Endothelial cell of umbilical vein (primary cell): ENCODE measurements around the gene SYNPR. TPM values are rescaled to one million over a fixed set of nuclear protein-coding genes. Genes with fewer than 3 reads are reported as not detected.

Experiments
- BruUV-seq: library from RNA; stranded (reverse); fragments of 400-500 nt; replicated peaks from 2 replicates; lab custom pipeline; 2021; lab: Mats Ljungman, UMichigan
- CTCF ChIA-PET: fragments of 300-600, 350-600 bp; sonication (Branson Sonifier 250); formaldehyde crosslinking; loops from one replicate; lab custom pipeline; 2021; ENCODE audit warnings: antibody characterized with exemption, inconsistent platforms; lab: Charles Lee
- POLR2A ChIA-PET: fragments of 300-600, 350-600 bp; sonication (Branson Sonifier 250); formaldehyde crosslinking; loops from one replicate; lab custom pipeline; 2021; ENCODE audit warnings: antibody characterized with exemption, inconsistent platforms; lab: Charles Lee
- DNase-seq: peaks from one replicate; pipeline ENCODE4 v3.0.0-alpha.2; 2011; ENCODE audit warnings: low read depth, low spot score
- FAIRE-seq: peaks from 2 replicates; lab custom pipeline; 2011; peaks lifted over from hg19 to GRCh38; lab: Jason Lieb, UNC
- H2AFZ ChIP-seq: 2 replicates; pipeline ENCODE4 v1.6.0; 2012; ENCODE audit warnings: low read depth, low read length, control low read depth, inconsistent platforms
- H3K27ac ChIP-seq: 2 replicates; pipeline ENCODE4 v1.5.1; 2011; ENCODE audit warnings: low read depth, mild to moderate bottlenecking, control low read depth, low read length, moderate library complexity; ENCODE audit not compliant: insufficient read depth
- H3K27me3 ChIP-seq, 2 experiments: 2 replicates each; pipeline versions ENCODE4 v1.6.0 to v1.6.1; 2011; ENCODE audit warnings: low read length in 2 of 2, mixed read lengths in 1 of 2; ENCODE audit not compliant: control insufficient read depth in 2 of 2, insufficient read depth in 2 of 2
- H3K36me3 ChIP-seq, 2 experiments: 2 replicates in 1 of 2; 3 replicates in 1 of 2; pipeline ENCODE4 v1.5.1; 2011; ENCODE audit warnings: low read length in 2 of 2, mild to moderate bottlenecking in 1 of 2, moderate library complexity in 1 of 2; ENCODE audit not compliant: control insufficient read depth in 2 of 2, insufficient read depth in 2 of 2; ENCODE audit errors: extremely low read depth in 1 of 2
- H3K4me1 ChIP-seq: 3 replicates; pipeline ENCODE4 v1.5.1; 2011; ENCODE audit warnings: mild to moderate bottlenecking, low read length; ENCODE audit not compliant: control insufficient read depth, insufficient read depth; ENCODE audit errors: extremely low read depth
- H3K4me2 ChIP-seq: 2 replicates; pipeline ENCODE4 v1.6.1; 2011; ENCODE audit warnings: low read length, control low read depth, mixed read lengths; ENCODE audit not compliant: insufficient read depth
- H3K4me3 ChIP-seq, 3 experiments: fragments of 200-600 bp in 1 of 3; sonication (generic), shearing (Covaris generic) in 1 of 3; replicated peaks in 1 of 3; 2 replicates each; pipeline ENCODE4 v1.5.1; 2011 to 2016; ENCODE audit warnings: control low read depth in 3 of 3, low read length in 3 of 3, mild to moderate bottlenecking in 2 of 3, inconsistent platforms in 1 of 3, low read depth in 1 of 3, moderate library complexity in 1 of 3; ENCODE audit not compliant: insufficient read depth in 1 of 3
- H3K79me2 ChIP-seq: 2 replicates; pipeline ENCODE4 v1.6.0; 2012; ENCODE audit warnings: low read length, inconsistent platforms; ENCODE audit not compliant: control insufficient read depth, insufficient read depth
- H3K9ac ChIP-seq: replicated peaks from 2 replicates; pipeline ENCODE3; 2011; ENCODE audit warnings: low read length, control low read depth; ENCODE audit not compliant: insufficient read depth; ENCODE audit errors: extremely low read depth
- H3K9me1 ChIP-seq: replicated peaks from 3 replicates; pipeline ENCODE4 v1.6.0; 2011; ENCODE audit warnings: mild to moderate bottlenecking, low read length; ENCODE audit not compliant: control insufficient read depth, insufficient read depth; ENCODE audit errors: extremely low read depth
- H3K9me3 ChIP-seq: replicated peaks from 2 replicates; pipeline ENCODE4 v1.5.1; 2012; ENCODE audit warnings: low read length, inconsistent platforms; ENCODE audit not compliant: control insufficient read depth, insufficient read depth
- H4K20me1 ChIP-seq: replicated peaks from 2 replicates; pipeline ENCODE3; 2011; ENCODE audit warnings: mild to moderate bottlenecking, low read length; ENCODE audit not compliant: control insufficient read depth, insufficient read depth; ENCODE audit errors: extremely low read depth
- EZH2 ChIP-seq: IDR thresholded peaks from 2 replicates; pipeline ENCODE4 v1.6.1; 2012; ENCODE audit warnings: borderline replicate concordance, low read depth, mild to moderate bottlenecking, moderate library complexity, low read length, inconsistent platforms; ENCODE audit not compliant: severe bottlenecking
- FOS ChIP-seq: IDR thresholded peaks from 2 replicates; pipeline ENCODE4 v1.6.1; 2011; ENCODE audit warnings: mild to moderate bottlenecking, low read length, moderate library complexity, borderline replicate concordance; ENCODE audit not compliant: insufficient read depth
- GATA2 ChIP-seq: IDR thresholded peaks from 2 replicates; pipeline ENCODE4 v1.7.0; 2011; ENCODE audit warnings: low read depth, mild to moderate bottlenecking, moderate library complexity, mixed read lengths, low read length; ENCODE audit not compliant: insufficient read length, insufficient read depth
- JUN ChIP-seq: IDR thresholded peaks from 2 replicates; pipeline ENCODE4 v1.6.1; 2011; ENCODE audit warnings: borderline replicate concordance, low read depth; ENCODE audit not compliant: insufficient read length, insufficient read depth
- MYC ChIP-seq: IDR thresholded peaks from one replicate; pipeline ENCODE4 v1.6.1; 2011; ENCODE audit warnings: mild to moderate bottlenecking, low read depth, low read length
- POLR2A ChIP-seq: IDR thresholded peaks from 2 replicates; pipeline ENCODE4 v1.6.1; 2012; ENCODE audit warnings: low read depth, mild to moderate bottlenecking, control low read depth, low read length
- POLR2AphosphoS5 ChIP-seq: IDR thresholded peaks from 2 replicates; pipeline ENCODE4 v1.6.1; 2012; ENCODE audit warnings: low read depth, mild to moderate bottlenecking, control low read depth, low read length, moderate library complexity; ENCODE audit not compliant: insufficient read depth
- dilution Hi-C: fragments of 300-500 bp; cut with MboI; formaldehyde crosslinking; loops from one replicate; pipeline ENCODE4 v1.15.0; 2019; ENCODE audit warnings: low sequenced_read_pairs; ENCODE audit not compliant: extremely low pct_ligation_motif_present
- intact Hi-C: fragments of 100-400 bp; cut with micrococcal nuclease; formaldehyde crosslinking; loops from one replicate; pipeline ENCODE4 v1.10.0; 2022
- polyA plus RNA-seq, 4 experiments: library from polyadenylated mRNA; depleted of rRNA in 3 of 4; stranded (reverse) in 3 of 4; unstranded in 1 of 4; fragments of >200 nt; gene quantifications; 2 replicates each; pipeline versions ENCODE4 v1.2.1 to v1.2.3, GENCODE V29; 2011 to 2012; ENCODE audit warnings: missing spikeins in 1 of 4
- total RNA-seq: library from RNA; stranded (reverse); gene quantifications from 2 replicates; pipeline ENCODE4 v1.2.3, GENCODE V29; 2021
- TF ChIP-seq, protein P1 (sequence below), 2 donors: IDR thresholded peaks; 1 replicate in 1 of 2; 2 replicates in 1 of 2; pipeline ENCODE4 v1.5.1; 2011; ENCODE audit warnings: low read length in 2 of 2, mild to moderate bottlenecking in 2 of 2, moderate library complexity in 2 of 2, control low read depth in 1 of 2, inconsistent platforms in 1 of 2, low read depth in 1 of 2; ENCODE audit not compliant: insufficient read depth in 1 of 2; ENCODE audit errors: extremely low read depth in 1 of 2
- TF ChIP-seq, protein P2 (sequence below): IDR thresholded peaks from 2 replicates; pipeline ENCODE4 v1.6.1; 2011; ENCODE audit not compliant: insufficient read depth, insufficient read length

The SYNPR gene
- total and polyA plus RNA-seq, 2 donors (not counting 3 experiments of a cell fraction or from before 2014, with no cell fraction given): not detected

DNA sequence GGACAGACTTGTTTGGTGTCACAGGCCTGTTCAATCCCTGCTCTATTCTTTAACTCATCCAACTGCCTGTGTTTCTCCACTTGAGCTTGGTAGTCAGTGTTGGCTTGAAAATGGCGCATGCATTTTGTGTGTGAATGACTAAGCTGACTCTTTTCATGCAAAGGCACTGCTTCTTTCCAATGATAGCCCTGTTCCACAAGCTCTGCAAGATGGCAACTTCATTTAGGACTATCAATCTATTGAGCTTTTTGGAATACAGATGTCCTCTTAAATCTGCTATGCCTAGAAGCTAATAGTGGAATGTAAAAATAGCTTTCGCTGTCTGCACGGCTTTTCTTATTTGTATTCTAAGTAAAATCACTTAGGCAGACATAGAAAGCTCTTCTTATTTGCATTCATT, 33.6 kb upstream of the SYNPR start:
- dilution Hi-C loops (no loop called here), intact Hi-C loops (no loop called here)
- no TSS peak for BruUV-seq
- no peak for DNase-seq
- POLR2A ChIA-PET: no interaction called here
- H3K9me3 ChIP-seq: no peaks in the 10 kb centered on the region
- H3K9me1 ChIP-seq: no peaks in the 10 kb centered on the region
- no peak for FAIRE-seq
- no peaks in the 10 kb centered on the region for H4K20me1 ChIP-seq
- TF ChIP-seq POLR2AphosphoS5 (no peak), JUN (no peak), MYC (no peak)
- TF ChIP-seq, protein P1, sequence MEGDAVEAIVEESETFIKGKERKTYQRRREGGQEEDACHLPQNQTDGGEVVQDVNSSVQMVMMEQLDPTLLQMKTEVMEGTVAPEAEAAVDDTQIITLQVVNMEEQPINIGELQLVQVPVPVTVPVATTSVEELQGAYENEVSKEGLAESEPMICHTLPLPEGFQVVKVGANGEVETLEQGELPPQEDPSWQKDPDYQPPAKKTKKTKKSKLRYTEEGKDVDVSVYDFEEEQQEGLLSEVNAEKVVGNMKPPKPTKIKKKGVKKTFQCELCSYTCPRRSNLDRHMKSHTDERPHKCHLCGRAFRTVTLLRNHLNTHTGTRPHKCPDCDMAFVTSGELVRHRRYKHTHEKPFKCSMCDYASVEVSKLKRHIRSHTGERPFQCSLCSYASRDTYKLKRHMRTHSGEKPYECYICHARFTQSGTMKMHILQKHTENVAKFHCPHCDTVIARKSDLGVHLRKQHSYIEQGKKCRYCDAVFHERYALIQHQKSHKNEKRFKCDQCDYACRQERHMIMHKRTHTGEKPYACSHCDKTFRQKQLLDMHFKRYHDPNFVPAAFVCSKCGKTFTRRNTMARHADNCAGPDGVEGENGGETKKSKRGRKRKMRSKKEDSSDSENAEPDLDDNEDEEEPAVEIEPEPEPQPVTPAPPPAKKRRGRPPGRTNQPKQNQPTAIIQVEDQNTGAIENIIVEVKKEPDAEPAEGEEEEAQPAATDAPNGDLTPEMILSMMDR (IDR thresholded peaks at IDR 0.05; ENCODE audit: extremely low read depth in 1 of 2, insufficient read depth in 1 of 2, low read depth in 1 of 2, low read length in 2 of 2): no peak
- TF ChIP-seq, protein P2, sequence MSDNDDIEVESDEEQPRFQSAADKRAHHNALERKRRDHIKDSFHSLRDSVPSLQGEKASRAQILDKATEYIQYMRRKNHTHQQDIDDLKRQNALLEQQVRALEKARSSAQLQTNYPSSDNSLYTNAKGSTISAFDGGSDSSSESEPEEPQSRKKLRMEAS: no peak
- H3K4me3 ChIP-seq: no peak overlapping the region
- H3K27me3 ChIP-seq: no peaks in the 10 kb centered on the region
- H3K36me3 ChIP-seq: no peaks in the 10 kb centered on the region
- H2AFZ ChIP-seq: no peak overlapping the region
- no peak overlapping the region for H3K4me2 ChIP-seq
- H3K9ac ChIP-seq: no peak overlapping the region
- CTCF ChIA-PET: interaction anchor here (0.9 kb wide), 1 partner anchor 12 kb away, joined by 3 read pairs; no protein-coding TSS in a partner anchor
- H3K79me2 ChIP-seq: no peaks in the 10 kb centered on the region
- H3K27ac ChIP-seq: no peak overlapping the region
- H3K4me1 ChIP-seq: no peaks in the 10 kb centered on the region

DNA sequence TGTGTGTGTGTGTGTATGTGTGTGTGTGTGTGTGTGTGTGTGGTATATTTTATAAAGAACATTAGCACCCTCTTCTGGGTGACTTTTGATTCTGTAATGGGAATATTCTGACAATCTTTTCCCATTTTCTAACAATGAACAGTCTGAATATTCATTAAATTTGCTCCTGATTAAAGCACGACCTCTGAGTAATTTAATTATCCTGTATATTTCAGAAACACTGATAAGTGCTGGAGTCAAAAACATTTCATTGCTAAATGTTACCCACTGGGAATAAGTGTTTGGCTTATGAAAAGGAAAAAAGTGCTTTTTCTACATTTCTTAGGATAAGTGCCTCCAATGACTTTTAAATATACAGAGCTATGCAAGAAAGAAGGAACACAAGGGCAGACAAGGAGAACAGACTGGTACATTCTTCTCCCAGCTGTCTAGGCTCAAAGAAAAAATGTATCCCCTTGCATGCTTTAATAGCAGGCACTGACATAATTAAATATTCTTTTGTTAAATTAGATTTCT, 32.3 kb upstream of the SYNPR start:
- BruUV-seq: no TSS peak
- H3K36me3 ChIP-seq: no peaks in the 10 kb centered on the region
- ChIA-PET POLR2A (no interaction called here), CTCF (no interaction called here)
- no peak overlapping the region for H3K9ac ChIP-seq
- H3K9me1 ChIP-seq: no peaks in the 10 kb centered on the region
- intact Hi-C loops: no loop called here
- no peak overlapping the region for H3K27ac ChIP-seq
- no peak for FAIRE-seq
- no peaks in the 10 kb centered on the region for H4K20me1 ChIP-seq
- DNase-seq: no peak
- no peak overlapping the region for H3K4me3 ChIP-seq
- TF ChIP-seq, protein P2: no peak
- no peak for TF ChIP-seq FOS
- no peak for TF ChIP-seq POLR2AphosphoS5
- TF ChIP-seq EZH2: no peak
- no peak for TF ChIP-seq GATA2
- TF ChIP-seq, protein P1 (IDR thresholded peaks at IDR 0.05; ENCODE audit: extremely low read depth in 1 of 2, insufficient read depth in 1 of 2, low read depth in 1 of 2, low read length in 2 of 2): no peak
- TF ChIP-seq MYC: no peak
- no peak for TF ChIP-seq POLR2A
- TF ChIP-seq JUN: no peak
- dilution Hi-C loops: no loop called here
- no peaks in the 10 kb centered on the region for H3K27me3 ChIP-seq
- H3K9me3 ChIP-seq: no peaks in the 10 kb centered on the region
- H2AFZ ChIP-seq: no peak overlapping the region
- no peaks in the 10 kb centered on the region for H3K79me2 ChIP-seq
- H3K4me1 ChIP-seq: no peaks in the 10 kb centered on the region
- no peak overlapping the region for H3K4me2 ChIP-seq
